Psoas muscle (tissue), 8 donors: ENCODE data around the gene FBXW4. TPM values are rescaled to one million over a fixed set of nuclear protein-coding genes. Genes with fewer than 3 reads are reported as not detected.
A peak's percentile ranks its signal among the peaks of the same experiment; 100 is the strongest.

Experiments used
- ATAC-seq, 4 donors: fragments of 200-7000 bp; cut with Tn5 transposase; one replicate each; pipeline ENCODE4 v1.9.1; 2020; ENCODE audit warnings: moderate library complexity in 3 of 4, mild to moderate bottlenecking in 2 of 4
- DNase-seq, 2 donors: peaks; one replicate each; pipeline ENCODE4 v3.0.0-alpha.2; 2020
- H3K27ac ChIP-seq: fragments of 200-600 bp; one replicate; pipeline ENCODE4 v1.8.0; 2022
- H3K27me3 ChIP-seq, 3 donors: fragments of 200-600 bp in 1 of 3; one replicate each; pipeline versions ENCODE4 v1.6.1 to v1.8.0; 2013 to 2022; ENCODE audit warnings: low read length in 2 of 3, mild to moderate bottlenecking in 2 of 3, moderate library complexity in 1 of 3; ENCODE audit not compliant: insufficient read depth in 3 of 3
- H3K36me3 ChIP-seq, 2 donors: fragments of 200-600 bp in 1 of 2; one replicate each; pipeline versions ENCODE4 v1.6.1 to v1.8.0; 2013 to 2022; ENCODE audit warnings: low read depth in 1 of 2, mild to moderate bottlenecking in 1 of 2, moderate library complexity in 1 of 2; ENCODE audit not compliant: insufficient read depth in 1 of 2
- H3K4me1 ChIP-seq: fragments of 200-600 bp; one replicate; pipeline ENCODE4 v1.8.0; 2022
- H3K4me3 ChIP-seq: fragments of 200-600 bp; one replicate; pipeline ENCODE4 v1.8.0; 2022; ENCODE audit warnings: mild to moderate bottlenecking
- H3K9me3 ChIP-seq: fragments of 200-600 bp; one replicate; pipeline ENCODE4 v1.8.0; 2022
- CTCF ChIP-seq: fragments of 200-600 bp; IDR thresholded peaks from one replicate; pipeline ENCODE4 v1.8.0; 2022; ENCODE audit warnings: antibody characterized with exemption
- WGBS, 3 donors: extraction: QIAGEN DNeasy Blood & Tissue Kit; methylation state at CpG; one replicate each; pipeline versions ENCODE4 v1.1.6 to v1.1.7; 2013; 5-methylcytosine and 5-hydroxymethylcytosine counted together
- intact Hi-C, 2 donors: fragments of 100-400 bp; cut with DNase I; formaldehyde crosslinking; loops; one replicate each; pipeline versions ENCODE4 v1.11.0 to v1.14.2; 2022
- polyA plus RNA-seq, 3 donors: library from polyadenylated mRNA; stranded (reverse); fragments of 200-250 nt; gene quantifications; one replicate each; pipeline ENCODE4 v1.2.3, GENCODE V29; 2013
- total RNA-seq, 4 donors: library from RNA; stranded (reverse); fragmentation: NEBNext Ultra II Directional in 2 of 4; extraction: Animal tissue kit (Norgen Biotek cat#: 25700) in 2 of 4; gene quantifications; one replicate each; pipeline versions ENCODE4 v1.2.1 to v1.2.4, GENCODE V29; 2021 to 2023
- donor health status: healthy with polysubstance abuse.
- donor health status: DM: no; HTN: no; CAD: no; lungs with moderate emphysema.
- donor health status: Bipolar disorder and iron deficiency.
- donor health status: healthy.
- donor health status: DM: yes; HTN: yes; CAD: no.
- donor health status: DM: no; HTN: no; CAD: no.
- donor health status: DM: no; HTN: no; CAD: no.
- donor health status: DM: yes; HTN: yes; CAD: no.

The FBXW4 gene
- total and polyA plus RNA-seq, 7 donors = 15.5 to 100 (median 69.0) TPM

GRCh38 chr10:101658975-101659374, 36.0 kb downstream of the FBXW4 start:
- no peaks in the 10 kb centered on the region for H3K27me3 ChIP-seq
- intact Hi-C loops = no loop called here
- TF ChIP-seq CTCF = no peak
- H3K4me3 ChIP-seq = no peak overlapping the region
- no peaks in the 10 kb centered on the region for H3K4me1 ChIP-seq
- no peak overlapping the region for H3K27ac ChIP-seq
- H3K9me3 ChIP-seq = no peaks in the 10 kb centered on the region
- no peak for DNase-seq
- peaks cover 2 to 77% of the 10 kb centered on the region in 2 donors for H3K36me3 ChIP-seq
- WGBS, 3 donors = 52 to 68% (median 66%) methylated on average over 5 of the region's 5 CpGs
- no peak for ATAC-seq

- intact Hi-C loops = no loop called here
- no peak for ATAC-seq
- Histone ChIP-seq H3K27me3 (no peaks in the 10 kb centered on the region), H3K27ac (no peak overlapping the region), H3K9me3 (no peaks in the 10 kb centered on the region), H3K36me3 (peaks cover 0 to 76% of the 10 kb centered on the region in 2 donors), H3K4me1 (no peaks in the 10 kb centered on the region), H3K4me3 (no peak overlapping the region)
- no peak for DNase-seq
- WGBS, 3 donors = 95 to 96% (median 96%) methylated on average over 2 of the region's 2 CpGs
- no peak for TF ChIP-seq CTCF
These were observed 38.1 kb downstream of the FBXW4 start for GRCh38 chr10:101656890-101657289.

- DNase-seq (peak in 1 of 2 donors; percentile 37), ATAC-seq (no peak)
- Histone ChIP-seq H3K4me1 (no peaks in the 10 kb centered on the region), H3K4me3 (no peak overlapping the region), H3K9me3 (no peaks in the 10 kb centered on the region), H3K36me3 (peaks cover 0 to 68% of the 10 kb centered on the region in 2 donors), H3K27ac (no peak overlapping the region), H3K27me3 (no peaks in the 10 kb centered on the region)
- intact Hi-C loops = no loop called here
- WGBS, 3 donors = 59 to 80% (median 70%) methylated on average over 6 of the region's 6 CpGs
- no peak for TF ChIP-seq CTCF
These were observed 39.4 kb downstream of the FBXW4 start for GRCh38 chr10:101655570-101655969.

GRCh38 chr10:101653536-101653935, 41.4 kb downstream of the FBXW4 start:
- ATAC-seq = no peak
- H3K36me3 ChIP-seq = peaks cover 0 to 51% of the 10 kb centered on the region in 2 donors
- WGBS, 3 donors = 91 to 95% (median 94%) methylated on average over 8 of the region's 8 CpGs

More at GRCh38 chr10:101653536-101653935, 41.4 kb downstream of the FBXW4 start:
- H3K4me3 ChIP-seq = no peak overlapping the region
- H3K27me3 ChIP-seq = no peaks in the 10 kb centered on the region
- no peaks in the 10 kb centered on the region for H3K4me1 ChIP-seq
- H3K9me3 ChIP-seq = no peaks in the 10 kb centered on the region
- no peak for TF ChIP-seq CTCF
- intact Hi-C loops = no loop called here
- DNase-seq = no peak
- no peak overlapping the region for H3K27ac ChIP-seq
